GM12872 (cell line): ENCODE data around the gene SLC6A15.
A peak's percentile ranks its signal among the peaks of the same experiment; 100 is the strongest.

Experiments
- CTCF ChIP-seq: IDR thresholded peaks from 3 replicates; pipeline ENCODE4 v1.5.1; 2011; ENCODE audit warnings: low read depth, mild to moderate bottlenecking, low read length, moderate library complexity; ENCODE audit not compliant: insufficient read depth

SLC6A15 gene

GRCh38 chr12:84843593-84844144 lies 68.9 kb downstream of the SLC6A15 start:
- TF ChIP-seq CTCF: no peak

DNA sequence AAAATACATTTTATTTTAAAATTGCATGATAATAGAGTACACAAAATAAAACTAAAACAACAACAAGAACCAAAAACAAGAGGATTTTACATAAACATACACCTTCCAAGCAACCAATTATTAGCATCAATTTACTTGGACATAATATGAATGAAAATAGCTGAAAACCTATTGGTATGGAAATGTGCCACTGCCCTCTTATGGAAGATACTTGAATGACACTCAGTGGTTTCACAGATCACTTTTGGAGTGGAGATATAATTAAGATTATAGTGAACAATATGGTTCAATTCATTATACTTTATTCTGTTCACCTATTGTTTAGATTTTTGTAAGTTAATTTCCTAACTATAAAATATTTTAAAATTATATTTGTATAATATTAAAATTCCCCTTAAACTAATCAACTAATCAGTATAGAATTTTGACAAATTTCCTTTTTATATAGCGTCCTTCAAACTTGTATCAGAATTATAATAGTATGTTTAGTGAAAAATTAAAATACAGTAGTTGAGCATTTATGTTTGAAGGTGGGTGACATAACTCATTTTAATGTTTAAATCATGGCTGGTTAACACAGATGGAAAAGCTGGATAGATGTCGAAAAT lies 70.1 kb downstream of the SLC6A15 start:
- TF ChIP-seq CTCF: peak; percentile 53

- TF ChIP-seq CTCF: no peak
Observed at GRCh38 chr12:84841591-84841990, 71.0 kb downstream of the SLC6A15 start.

- TF ChIP-seq CTCF: no peak
Observed at GRCh38 chr12:84840356-84840755, 72.2 kb downstream of the SLC6A15 start.

DNA sequence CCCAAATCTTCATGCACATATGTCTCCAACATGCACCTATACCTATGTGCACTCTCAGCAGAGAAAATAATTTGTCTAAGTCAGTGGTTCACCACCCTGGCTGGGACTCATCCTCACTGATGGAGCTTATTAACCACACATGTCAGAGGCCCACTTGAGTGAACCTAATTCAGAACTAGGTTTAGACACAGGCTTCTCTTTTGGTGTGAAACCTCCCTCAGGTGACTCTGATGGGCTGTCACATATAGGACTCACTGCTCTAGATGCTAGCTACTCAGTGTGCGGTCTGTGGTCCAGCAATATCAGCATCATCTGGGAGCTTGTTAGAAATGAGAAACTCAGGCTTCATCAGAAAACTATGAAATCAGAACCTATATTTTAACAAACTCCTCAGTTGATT lies 85.7 kb downstream of the SLC6A15 start:
- no peak for TF ChIP-seq CTCF

DNA sequence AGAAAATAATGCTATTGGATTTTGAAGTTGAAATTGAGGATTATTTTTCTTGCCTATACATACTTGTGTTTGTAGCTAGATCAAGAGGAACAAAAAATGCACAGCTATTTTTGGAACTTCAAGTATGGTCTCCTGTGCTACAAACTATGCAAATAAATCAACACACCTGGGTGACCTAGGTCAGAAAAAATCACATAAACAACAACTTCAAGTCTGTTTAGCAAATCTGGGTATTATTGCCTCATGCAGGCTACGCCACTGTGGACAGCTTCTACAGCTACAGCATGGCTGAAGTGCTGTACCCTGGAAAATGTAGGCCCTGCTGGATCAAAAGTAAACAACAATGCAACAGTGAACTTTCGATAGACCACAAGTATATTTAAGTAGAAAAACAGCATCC lies 87.5 kb downstream of the SLC6A15 start:
- no peak for TF ChIP-seq CTCF

DNA sequence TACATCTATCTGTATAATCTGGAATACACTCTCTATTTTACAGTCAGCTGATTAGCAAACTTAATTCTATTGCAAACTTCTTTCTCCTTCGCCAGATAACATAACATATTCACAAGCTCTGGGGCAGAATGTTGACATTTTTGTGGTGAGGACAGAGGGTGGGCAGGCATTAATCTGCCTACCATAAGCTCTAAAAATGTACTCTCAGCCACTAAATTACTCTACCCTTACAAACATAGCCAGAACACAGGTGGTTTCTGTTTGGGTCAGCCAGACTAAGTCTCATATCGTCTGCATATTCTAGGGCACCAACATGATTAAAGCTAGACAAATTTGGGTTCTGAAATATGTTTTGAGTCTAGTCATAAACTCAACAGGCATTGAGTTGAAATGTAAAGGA lies 90.1 kb downstream of the SLC6A15 start:
- TF ChIP-seq CTCF: no peak
